Activated T-helper 17 cell treated with anti-CD3 and anti-CD28 coated beads, Interleukin-2, amount 50 U/mL, for 72 hours (primary cell): Measurements from ENCODE around the gene CNOT10. TPM values are rescaled to one million over a fixed set of nuclear protein-coding genes. Genes with fewer than 3 reads are reported as not detected.
A peak's percentile ranks its signal among the peaks of the same experiment; 100 is the strongest.
"Not testable (repeated sequence)": the region's sequence is repeated elsewhere in the genome, so short reads cannot be mapped to it uniquely, and the experiment has no call there.

Experiments used
- ATAC-seq: fragments of 150-1000 bp; cut with Tn5 transposase; replicated peaks from 2 replicates; pipeline ENCODE4 v1.10.0; 2021; ENCODE audit warnings: mild to moderate bottlenecking, moderate library complexity
- H3K27ac Mint-ChIP-seq: one replicate; pipeline ENCODE4 v1.8.0; 2022; ENCODE audit warnings: mixed read lengths
- H3K27me3 Mint-ChIP-seq: one replicate; pipeline ENCODE4 v1.8.0; 2022; ENCODE audit warnings: mixed read lengths
- H3K36me3 Mint-ChIP-seq: one replicate; pipeline ENCODE4 v1.8.0; 2022; ENCODE audit warnings: low read depth, mild to moderate bottlenecking, mixed read lengths
- H3K4me1 Mint-ChIP-seq: one replicate; pipeline ENCODE4 v1.8.0; 2022; ENCODE audit warnings: mixed read lengths
- H3K4me3 Mint-ChIP-seq: one replicate; pipeline ENCODE4 v1.8.0; 2022; ENCODE audit warnings: mild to moderate bottlenecking, mixed read lengths
- H3K9me3 Mint-ChIP-seq: one replicate; pipeline ENCODE4 v1.8.0; 2022; ENCODE audit warnings: mixed read lengths
- total RNA-seq, 2 donors: library from RNA; stranded (reverse); gene quantifications; one replicate each; pipeline ENCODE4 v1.2.3, GENCODE V29; 2022

CNOT10 gene, protein sequence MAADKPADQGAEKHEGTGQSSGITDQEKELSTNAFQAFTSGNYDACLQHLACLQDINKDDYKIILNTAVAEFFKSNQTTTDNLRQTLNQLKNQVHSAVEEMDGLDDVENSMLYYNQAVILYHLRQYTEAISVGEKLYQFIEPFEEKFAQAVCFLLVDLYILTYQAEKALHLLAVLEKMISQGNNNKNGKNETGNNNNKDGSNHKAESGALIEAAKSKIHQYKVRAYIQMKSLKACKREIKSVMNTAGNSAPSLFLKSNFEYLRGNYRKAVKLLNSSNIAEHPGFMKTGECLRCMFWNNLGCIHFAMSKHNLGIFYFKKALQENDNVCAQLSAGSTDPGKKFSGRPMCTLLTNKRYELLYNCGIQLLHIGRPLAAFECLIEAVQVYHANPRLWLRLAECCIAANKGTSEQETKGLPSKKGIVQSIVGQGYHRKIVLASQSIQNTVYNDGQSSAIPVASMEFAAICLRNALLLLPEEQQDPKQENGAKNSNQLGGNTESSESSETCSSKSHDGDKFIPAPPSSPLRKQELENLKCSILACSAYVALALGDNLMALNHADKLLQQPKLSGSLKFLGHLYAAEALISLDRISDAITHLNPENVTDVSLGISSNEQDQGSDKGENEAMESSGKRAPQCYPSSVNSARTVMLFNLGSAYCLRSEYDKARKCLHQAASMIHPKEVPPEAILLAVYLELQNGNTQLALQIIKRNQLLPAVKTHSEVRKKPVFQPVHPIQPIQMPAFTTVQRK
- 10 to 100 TPM; 58.9 to 68.1 TPM for total RNA-seq

DNA sequence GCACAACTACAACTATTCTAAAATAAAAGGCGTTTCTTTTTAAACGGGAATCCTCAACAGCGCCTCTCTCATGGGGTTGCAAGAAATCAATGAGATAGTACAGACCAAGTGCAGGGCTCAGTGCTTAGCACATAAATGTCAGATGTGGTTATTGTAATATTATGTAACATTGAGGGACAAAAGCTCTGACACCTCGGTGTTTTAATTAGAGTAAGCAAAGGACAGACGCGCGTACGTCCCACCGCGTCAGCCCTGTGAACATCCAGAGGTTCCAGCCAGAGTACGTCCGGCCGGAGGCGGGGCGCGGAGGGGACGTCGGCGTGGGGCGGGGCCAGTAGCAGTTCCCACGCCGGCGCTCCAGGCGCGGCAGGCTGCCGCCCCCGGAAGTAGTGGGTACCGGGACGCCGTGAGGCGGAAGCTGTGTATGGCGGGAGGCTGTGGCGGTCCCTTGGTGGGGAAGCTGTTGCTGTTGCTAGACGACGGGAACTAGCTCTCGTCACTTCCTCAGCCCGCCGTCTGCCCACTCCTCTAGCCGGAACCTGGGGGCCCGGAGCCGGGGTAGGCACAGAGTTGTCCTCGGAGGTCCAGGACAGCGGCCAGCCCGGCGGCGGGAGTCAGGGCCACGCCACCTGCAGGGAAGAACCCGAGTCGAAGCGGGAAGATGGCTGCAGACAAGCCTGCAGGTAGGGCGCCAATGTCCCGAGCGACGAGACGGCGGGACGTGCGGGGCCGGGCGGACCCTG is at the start of gene CNOT10:
CNOT10 (plus strand) TSS at position 389 of the 743 bp plus-strand sequence; CDS start at position 662, 273 bp downstream.
- peak within 1 kb of the TSS; percentile 83 for H3K4me3 Mint-ChIP-seq
- H3K4me1 Mint-ChIP-seq = peaks cover 29% of the 10 kb centered on the region
- peak; percentile 97 for ATAC-seq
- H3K27me3 Mint-ChIP-seq = no peaks in the 10 kb centered on the region
- peak within 1 kb of the TSS; percentile 89 for H3K27ac Mint-ChIP-seq
- peaks cover 23% of the 10 kb centered on the region for H3K36me3 Mint-ChIP-seq
- no peaks in the 10 kb centered on the region for H3K9me3 Mint-ChIP-seq

DNA sequence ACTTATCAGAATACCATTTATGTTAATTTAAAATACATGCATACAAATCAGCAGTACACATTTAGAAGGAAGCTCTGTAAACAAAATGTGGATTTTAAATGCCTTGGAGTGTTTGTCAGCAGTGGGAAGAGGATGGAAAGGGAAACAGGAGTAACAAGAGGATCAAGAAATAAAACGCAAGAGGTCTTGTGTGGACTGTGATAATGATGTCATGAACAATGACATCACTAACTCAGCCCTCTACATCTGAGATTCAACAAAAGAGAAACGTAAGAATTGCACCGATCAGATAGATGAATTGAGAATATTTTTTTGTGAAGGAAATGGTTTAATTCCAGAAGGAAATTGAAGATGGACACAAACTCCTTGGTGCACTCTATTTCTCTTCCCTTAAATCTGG is 44.0 kb upstream of the CNOT10 start:
- Mint-ChIP-seq H3K27ac (no peak overlapping the region), H3K4me3 (no peak overlapping the region), H3K4me1 (no peaks in the 10 kb centered on the region), H3K27me3 (peaks cover 8% of the 10 kb centered on the region), H3K9me3 (no peaks in the 10 kb centered on the region), H3K36me3 (no peaks in the 10 kb centered on the region)
- no peak for ATAC-seq

DNA sequence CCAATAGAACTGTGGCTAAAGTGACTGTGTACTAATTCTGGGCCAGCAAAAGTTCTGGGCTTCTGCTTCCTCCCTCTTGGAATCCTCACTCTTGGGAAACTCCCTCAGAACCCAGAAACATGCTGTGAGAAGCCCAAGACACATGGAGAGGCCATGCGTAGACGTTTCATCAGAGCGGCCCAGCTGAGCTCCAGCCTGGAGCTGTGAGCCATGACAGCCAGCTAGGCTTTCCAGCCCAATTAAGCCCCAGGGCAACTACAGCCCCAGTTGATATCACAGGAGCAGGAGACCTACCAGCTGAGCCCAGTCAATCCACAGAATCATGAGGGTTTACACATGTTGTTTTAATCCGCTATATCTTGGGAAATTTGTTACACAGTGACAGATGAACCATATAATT is 43.6 kb upstream of the CNOT10 start:
- no peaks in the 10 kb centered on the region for H3K36me3 Mint-ChIP-seq
- peaks cover 8% of the 10 kb centered on the region for H3K27me3 Mint-ChIP-seq
- no peaks in the 10 kb centered on the region for H3K9me3 Mint-ChIP-seq
- H3K4me1 Mint-ChIP-seq = no peaks in the 10 kb centered on the region
- no peak for ATAC-seq
- no peak overlapping the region for H3K27ac Mint-ChIP-seq
- no peak overlapping the region for H3K4me3 Mint-ChIP-seq

DNA sequence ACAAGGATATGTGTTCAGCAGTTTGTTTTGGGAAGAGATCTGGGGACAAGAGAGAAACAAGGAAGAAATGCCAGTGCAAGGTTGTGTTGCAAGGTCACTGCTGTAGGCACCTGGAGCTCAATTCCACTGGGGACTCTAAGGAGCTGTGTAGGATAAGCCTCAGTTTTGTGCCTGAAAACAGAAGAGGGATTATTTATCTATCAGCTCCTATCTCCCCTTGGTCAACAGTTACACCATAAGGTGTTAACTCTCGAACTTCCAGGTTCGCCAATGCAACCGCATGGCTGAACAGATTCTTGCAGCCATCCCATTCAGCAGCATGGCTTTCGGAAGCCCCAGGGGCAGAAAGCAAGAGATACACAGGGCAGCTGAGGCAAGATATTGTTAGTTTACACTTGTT is 41.6 kb upstream of the CNOT10 start:
- Mint-ChIP-seq H3K27ac (no peak overlapping the region), H3K4me3 (no peak overlapping the region), H3K9me3 (no peaks in the 10 kb centered on the region), H3K27me3 (peaks cover 4% of the 10 kb centered on the region), H3K4me1 (no peaks in the 10 kb centered on the region), H3K36me3 (no peaks in the 10 kb centered on the region)
- ATAC-seq = no peak

DNA sequence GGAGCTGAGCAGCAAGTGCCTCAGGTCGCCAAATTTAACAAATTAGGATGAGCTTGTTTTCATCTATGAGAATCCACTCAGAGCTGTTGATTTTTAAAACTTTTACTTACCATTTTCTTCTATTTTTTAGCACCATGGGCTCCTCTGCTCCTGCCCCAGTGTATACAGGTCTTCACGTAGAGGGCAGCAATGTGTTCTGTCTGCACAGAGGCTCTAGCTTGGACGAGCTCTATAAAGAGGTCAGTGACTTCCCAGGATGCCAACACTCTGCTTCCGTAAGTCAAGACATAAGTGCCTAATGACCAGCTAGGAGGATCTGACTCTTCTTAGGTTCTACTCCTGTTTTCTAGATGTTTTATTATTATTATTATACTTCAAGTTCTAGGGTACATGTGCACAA is 41.2 kb upstream of the CNOT10 start:
- no peak overlapping the region for H3K27ac Mint-ChIP-seq
- ATAC-seq = no peak
- no peak overlapping the region for H3K4me3 Mint-ChIP-seq
- H3K9me3 Mint-ChIP-seq = no peaks in the 10 kb centered on the region
- H3K36me3 Mint-ChIP-seq = no peaks in the 10 kb centered on the region
- peaks cover 4% of the 10 kb centered on the region for H3K27me3 Mint-ChIP-seq
- H3K4me1 Mint-ChIP-seq = no peaks in the 10 kb centered on the region

DNA sequence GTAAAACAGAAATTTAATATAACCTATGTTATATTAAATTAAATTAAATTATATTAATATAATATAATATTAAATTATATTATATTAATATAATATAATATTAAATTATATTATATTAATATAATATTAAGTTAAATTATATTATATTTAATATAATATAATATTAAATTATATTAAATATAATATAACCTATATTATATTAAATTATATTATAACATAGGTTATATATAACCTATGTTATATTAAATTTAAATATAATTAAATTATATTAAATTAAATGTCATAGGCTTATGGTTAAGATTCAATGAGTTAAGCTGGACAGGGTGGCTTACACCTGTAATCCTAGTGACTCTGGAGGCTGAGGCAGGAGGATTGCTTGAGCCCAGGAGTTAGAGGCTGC is 40.6 kb upstream of the CNOT10 start:
- no peak for ATAC-seq
- H3K9me3 Mint-ChIP-seq = no peaks in the 10 kb centered on the region

DNA sequence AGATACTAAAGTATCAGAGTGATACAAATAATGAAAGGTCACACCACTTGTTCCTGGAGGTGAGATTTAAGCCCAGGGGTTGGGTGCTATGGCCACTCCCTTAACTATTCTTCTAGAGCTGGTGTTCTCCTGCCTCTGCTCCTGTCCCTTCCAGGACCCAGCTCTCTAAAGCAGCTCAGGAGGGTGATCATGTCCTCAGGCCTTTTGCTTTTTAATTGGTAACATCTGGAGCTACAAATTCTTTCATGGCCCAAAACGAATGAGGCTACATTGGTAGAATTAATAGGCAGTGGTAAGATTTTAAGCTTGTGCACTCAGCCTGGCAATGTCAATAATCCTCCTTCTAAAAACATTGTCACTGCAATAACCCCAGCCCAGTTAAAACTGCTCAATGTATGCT is 38.2 kb upstream of the CNOT10 start:
- H3K27me3 Mint-ChIP-seq = peaks cover 4% of the 10 kb centered on the region
- H3K27ac Mint-ChIP-seq = no peak overlapping the region
- no peaks in the 10 kb centered on the region for H3K36me3 Mint-ChIP-seq
- H3K4me3 Mint-ChIP-seq = no peak overlapping the region
- no peaks in the 10 kb centered on the region for H3K9me3 Mint-ChIP-seq
- no peaks in the 10 kb centered on the region for H3K4me1 Mint-ChIP-seq
- ATAC-seq = no peak

More for the DNA sequence above, 40.6 kb upstream of the CNOT10 start:
- H3K27me3 Mint-ChIP-seq = peaks cover 4% of the 10 kb centered on the region
- no peaks in the 10 kb centered on the region for H3K36me3 Mint-ChIP-seq
- no peaks in the 10 kb centered on the region for H3K4me1 Mint-ChIP-seq
- no peak overlapping the region for H3K27ac Mint-ChIP-seq
- no peak overlapping the region for H3K4me3 Mint-ChIP-seq

DNA sequence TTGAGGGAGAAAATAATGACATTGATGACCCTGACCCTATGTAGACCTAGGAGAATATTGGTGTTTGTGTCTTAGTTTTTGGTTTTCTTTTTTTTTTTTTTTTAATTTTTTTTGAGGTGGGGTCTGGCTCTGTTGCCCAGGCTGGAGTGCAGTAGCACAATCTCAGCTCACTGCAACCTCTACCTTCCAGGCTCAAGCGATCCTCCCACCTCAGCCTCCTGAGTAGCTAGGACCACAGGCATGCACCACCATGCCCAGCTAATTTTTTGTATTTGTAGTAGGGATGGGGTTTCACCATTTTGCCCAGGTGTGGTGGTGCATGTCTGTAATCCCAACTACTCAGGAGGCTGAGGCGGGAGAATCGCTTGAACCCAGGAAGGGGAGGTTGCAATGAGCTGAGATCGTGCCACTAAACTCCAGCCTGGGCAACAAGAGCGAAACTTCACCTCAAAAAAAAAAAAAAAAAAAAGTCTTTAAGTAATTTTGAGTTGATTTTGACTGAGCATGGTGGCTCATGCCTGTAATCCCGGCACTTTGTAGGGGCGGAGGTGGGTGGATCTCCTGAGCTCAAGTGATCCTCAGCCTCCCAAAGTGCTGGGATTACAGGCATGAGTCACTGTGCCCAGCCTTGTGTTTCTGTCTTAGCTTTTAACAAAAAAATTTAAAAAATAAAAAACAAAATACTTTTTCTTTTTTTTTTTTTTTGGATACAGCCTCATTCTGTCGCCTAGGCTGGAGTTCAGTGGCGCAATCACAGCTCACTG is 32.5 kb upstream of the CNOT10 start:
- not testable (repeated sequence) for H3K4me3 Mint-ChIP-seq, H3K27ac Mint-ChIP-seq, H3K4me1 Mint-ChIP-seq, H3K9me3 Mint-ChIP-seq, H3K27me3 Mint-ChIP-seq, H3K36me3 Mint-ChIP-seq, ATAC-seq

DNA sequence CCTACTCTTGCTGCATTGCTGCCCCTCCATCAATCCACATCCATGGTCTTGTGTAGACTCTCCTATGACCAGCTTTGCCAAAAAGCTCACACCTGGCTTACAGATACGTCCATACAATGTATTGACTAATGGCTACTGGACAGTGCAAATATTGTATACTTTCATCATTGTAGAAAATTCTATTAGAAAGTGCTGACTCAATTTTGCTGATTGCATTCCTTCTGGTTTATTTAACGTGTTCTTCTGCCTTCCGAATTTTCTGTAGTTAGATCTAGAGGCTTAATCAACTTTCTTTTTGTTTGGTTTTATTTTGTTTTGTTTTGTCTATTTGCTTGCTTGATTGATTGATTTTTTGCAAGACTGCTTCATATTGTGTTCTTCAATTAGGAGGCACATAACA is 29.8 kb upstream of the CNOT10 start:
- ATAC-seq = no peak
- H3K27me3 Mint-ChIP-seq = peaks cover 17% of the 10 kb centered on the region
- H3K27ac Mint-ChIP-seq = no peak overlapping the region
- no peak overlapping the region for H3K4me3 Mint-ChIP-seq
- no peaks in the 10 kb centered on the region for H3K36me3 Mint-ChIP-seq
- H3K4me1 Mint-ChIP-seq = no peaks in the 10 kb centered on the region
- H3K9me3 Mint-ChIP-seq = no peaks in the 10 kb centered on the region

DNA sequence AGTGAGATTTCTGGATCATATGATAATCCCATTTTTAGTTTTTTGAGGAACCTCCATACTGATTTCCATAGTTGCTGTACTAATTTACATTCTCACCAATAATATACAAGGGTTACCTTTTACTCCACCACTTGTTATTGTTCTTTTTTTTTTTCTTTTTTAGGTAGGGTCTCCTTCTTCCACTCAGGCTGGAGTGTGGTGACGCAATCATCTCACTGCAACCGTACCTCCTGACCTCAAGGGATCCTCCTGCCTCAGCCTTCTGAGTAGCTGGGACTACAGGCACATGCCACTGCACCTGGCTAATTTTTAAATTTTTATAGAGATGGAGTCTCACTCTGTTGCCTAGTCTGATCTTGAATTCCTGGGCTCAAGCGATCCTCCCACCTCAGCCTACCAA is 24.4 kb upstream of the CNOT10 start:
- ATAC-seq = no peak
- Mint-ChIP-seq H3K4me3 (no peak overlapping the region), H3K36me3 (no peaks in the 10 kb centered on the region), H3K9me3 (no peaks in the 10 kb centered on the region), H3K27me3 (peaks cover 17% of the 10 kb centered on the region), H3K4me1 (no peaks in the 10 kb centered on the region), H3K27ac (no peak overlapping the region)

DNA sequence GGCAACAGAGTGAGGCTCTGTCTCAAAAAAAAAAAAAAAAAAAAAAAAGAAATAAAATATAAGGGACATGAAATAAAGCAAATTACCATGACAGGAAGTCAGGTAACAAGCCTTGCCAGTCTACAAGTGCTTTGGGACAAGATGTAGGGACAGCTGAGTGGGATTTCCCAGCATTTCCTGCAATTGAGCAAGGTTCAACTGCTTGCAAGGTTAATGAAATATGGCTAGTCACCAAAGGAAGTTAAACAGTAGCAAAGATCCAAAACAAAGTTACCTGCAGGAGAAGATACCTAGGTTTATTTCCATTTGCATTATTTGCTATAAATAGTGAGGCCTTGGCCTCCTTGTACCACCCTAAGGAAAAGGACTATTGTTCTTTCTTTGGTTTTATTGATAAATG is 22.3 kb upstream of the CNOT10 start:
- H3K4me3 Mint-ChIP-seq = no peak overlapping the region
- no peak overlapping the region for H3K27ac Mint-ChIP-seq
- ATAC-seq = no peak
- no peaks in the 10 kb centered on the region for H3K36me3 Mint-ChIP-seq
- no peaks in the 10 kb centered on the region for H3K9me3 Mint-ChIP-seq
- H3K4me1 Mint-ChIP-seq = no peaks in the 10 kb centered on the region
- peaks cover 11% of the 10 kb centered on the region for H3K27me3 Mint-ChIP-seq

DNA sequence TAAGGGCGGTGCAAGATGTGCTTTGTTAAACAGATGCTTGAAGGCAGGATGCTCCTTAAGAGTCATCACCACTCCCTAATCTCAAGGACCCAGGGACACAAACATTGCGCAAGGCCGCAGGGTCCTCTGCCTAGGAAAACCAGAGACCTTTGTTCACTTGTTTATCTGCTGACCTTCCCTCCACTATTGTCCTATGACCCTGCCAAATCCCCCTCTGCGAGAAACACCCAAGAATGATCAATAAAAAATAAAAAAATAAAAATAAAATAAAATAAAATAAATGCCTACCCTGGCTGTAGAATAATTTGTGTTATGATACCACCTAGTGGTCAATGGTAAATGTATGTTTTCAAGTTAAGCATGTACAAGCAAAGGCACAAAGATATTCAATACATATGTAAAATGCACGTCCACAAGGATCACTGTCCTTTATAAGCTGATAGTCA is 20.3 kb upstream of the CNOT10 start:
- H3K4me3 Mint-ChIP-seq, H3K4me1 Mint-ChIP-seq, H3K27me3 Mint-ChIP-seq, H3K27ac Mint-ChIP-seq, H3K9me3 Mint-ChIP-seq, H3K36me3 Mint-ChIP-seq: not testable (repeated sequence)
- peak; percentile 35 for ATAC-seq

DNA sequence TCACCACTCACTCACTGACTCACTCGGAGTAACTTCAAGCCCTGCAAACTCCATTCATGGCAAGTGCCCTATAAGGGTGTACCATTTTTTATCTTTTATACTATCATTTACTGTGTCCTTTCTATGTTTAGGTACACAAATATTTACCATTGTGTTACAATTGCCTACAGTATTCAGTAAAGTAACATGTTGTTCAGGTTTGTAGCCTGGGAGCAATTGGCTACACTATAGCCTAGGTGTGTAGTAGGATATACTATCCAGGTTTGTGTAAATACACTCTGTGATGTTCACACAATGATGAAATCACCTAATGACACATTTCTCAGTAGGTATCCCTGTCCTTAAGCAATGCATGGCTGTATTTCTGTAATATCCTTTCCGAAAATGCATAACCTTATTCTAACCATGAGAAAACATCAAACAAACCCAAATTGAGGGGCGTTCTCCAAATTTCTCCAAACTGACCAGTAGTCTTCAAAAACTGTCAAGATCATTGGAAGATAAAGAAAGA is 17.9 kb upstream of the CNOT10 start:
- H3K4me3 Mint-ChIP-seq = no peak overlapping the region
- no peaks in the 10 kb centered on the region for H3K4me1 Mint-ChIP-seq
- H3K9me3 Mint-ChIP-seq = no peaks in the 10 kb centered on the region

DNA sequence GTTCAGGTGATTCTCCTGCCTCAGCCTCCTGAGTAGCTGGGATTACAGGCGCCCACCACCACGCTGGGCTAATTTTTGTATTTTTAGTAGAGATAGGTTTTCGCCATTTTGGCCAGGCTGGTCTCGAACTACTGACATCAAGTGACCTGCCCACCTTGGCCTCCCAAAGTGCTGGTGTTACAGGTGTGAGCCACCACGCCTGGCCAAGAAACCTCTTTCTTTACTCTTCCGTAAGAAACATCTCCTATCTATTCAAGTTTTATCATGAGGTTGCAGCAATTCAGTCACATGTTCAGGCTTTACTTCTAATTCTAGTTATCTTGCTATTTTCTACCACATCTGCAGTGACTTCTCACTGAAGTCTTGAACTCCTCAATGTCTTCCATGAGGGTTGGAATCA is 15.8 kb upstream of the CNOT10 start:
- not testable (repeated sequence) for H3K4me3 Mint-ChIP-seq, ATAC-seq, H3K36me3 Mint-ChIP-seq, H3K9me3 Mint-ChIP-seq, H3K4me1 Mint-ChIP-seq, H3K27ac Mint-ChIP-seq, H3K27me3 Mint-ChIP-seq

More for the DNA sequence above, 17.9 kb upstream of the CNOT10 start:
- Mint-ChIP-seq H3K36me3 (no peaks in the 10 kb centered on the region), H3K27me3 (peaks cover 9% of the 10 kb centered on the region), H3K27ac (no peak overlapping the region)
- no peak for ATAC-seq
